ENCODE results near the gene NHERF2. TPM values are rescaled to one million over a fixed set of nuclear protein-coding genes. Genes with fewer than 3 reads are reported as not detected.
A peak's percentile ranks its signal among the peaks of the same experiment; 100 is the strongest.

The NHERF2 gene
- total and polyA plus RNA-seq, 7 experiments from 2014 or later: 0.33 to 3.8 (median 3.5) TPM

GRCh38 chr16:2075631-2076030 lies 48.9 kb downstream of the NHERF2 start:
- Mint-ChIP-seq H3K27me3 (no peaks in the 10 kb centered on the region), H3K4me3 (no peak overlapping the region), H3K36me3 (peaks cover 0 to 20% (median 0%) of the 10 kb centered on the region in 5 donors), H3K27ac (no peak overlapping the region), H3K4me1 (no peaks in the 10 kb centered on the region), H3K9me3 (peaks cover 0 to 1% (median 0%) of the 10 kb centered on the region in 11 donors)
- no peak overlapping the region for H3K27ac ChIP-seq (ENCODE audit: low read depth, low read length)
- DNase-seq: no peak
- no peaks in the 10 kb centered on the region for H3K9me3 ChIP-seq (ENCODE audit: control insufficient read depth in 2 of 3, low read length in 3 of 3)
- POLR2A ChIA-PET: no interaction called here
- ATAC-seq: no peak
- intact Hi-C loops (cut with micrococcal nuclease): no loop called here
- no peak overlapping the region for H3K4me3 ChIP-seq (ENCODE audit: low read length)
- CTCF ChIA-PET: no interaction called here
- H3K36me3 ChIP-seq (ENCODE audit: control insufficient read depth in 2 of 3, insufficient read depth in 3 of 3, low read length in 3 of 3): peaks cover 0 to 95% (median 15%) of the 10 kb centered on the region in 3 experiments
- H3K27me3 ChIP-seq (ENCODE audit: control insufficient read depth in 2 of 2, insufficient read depth in 2 of 2, low read length in 2 of 2): no peaks in the 10 kb centered on the region
- no peaks in the 10 kb centered on the region for H3K4me1 ChIP-seq (ENCODE audit: control insufficient read depth in 2 of 2, insufficient read depth in 2 of 2, low read length in 2 of 2)

GRCh38 chr16:2076072-2076865 lies 49.6 kb downstream of the NHERF2 start:
- intact Hi-C loops (cut with micrococcal nuclease): no loop called here
- no peaks in the 10 kb centered on the region for H3K27me3 ChIP-seq (ENCODE audit: control insufficient read depth in 2 of 2, insufficient read depth in 2 of 2, low read length in 2 of 2)
- H3K9me3 ChIP-seq (ENCODE audit: control insufficient read depth in 2 of 3, low read length in 3 of 3): no peaks in the 10 kb centered on the region
- peaks cover 0 to 95% (median 15%) of the 10 kb centered on the region in 3 experiments for H3K36me3 ChIP-seq (ENCODE audit: control insufficient read depth in 2 of 3, insufficient read depth in 3 of 3, low read length in 3 of 3)
- ATAC-seq (no peak), DNase-seq (no peak)
- ChIA-PET CTCF (no interaction called here), POLR2A (no interaction called here)
- Mint-ChIP-seq H3K4me3 (no peak overlapping the region), H3K27me3 (no peaks in the 10 kb centered on the region), H3K9me3 (no peaks in the 10 kb centered on the region), H3K36me3 (peaks cover 0 to 20% (median 0%) of the 10 kb centered on the region in 5 donors), H3K27ac (no peak overlapping the region), H3K4me1 (no peaks in the 10 kb centered on the region)
- H3K4me1 ChIP-seq (ENCODE audit: control insufficient read depth in 2 of 2, insufficient read depth in 2 of 2, low read length in 2 of 2): no peaks in the 10 kb centered on the region
- no peak overlapping the region for H3K27ac ChIP-seq (ENCODE audit: low read depth, low read length)
- no peak overlapping the region for H3K4me3 ChIP-seq (ENCODE audit: low read length)

GRCh38 chr16:2077016-2077415 lies 50.3 kb downstream of the NHERF2 start:
- Mint-ChIP-seq H3K27ac (peak overlapping the region in 1 of 9 donors; percentile 68), H3K4me3 (no peak overlapping the region), H3K27me3 (no peaks in the 10 kb centered on the region), H3K4me1 (no peaks in the 10 kb centered on the region), H3K9me3 (no peaks in the 10 kb centered on the region), H3K36me3 (peaks cover 0 to 19% (median 0%) of the 10 kb centered on the region in 5 donors)
- Histone ChIP-seq H3K27ac (ENCODE audit: low read depth, low read length) (no peak overlapping the region), H3K4me3 (ENCODE audit: low read length) (no peak overlapping the region), H3K36me3 (ENCODE audit: control insufficient read depth in 2 of 3, insufficient read depth in 3 of 3, low read length in 3 of 3) (peaks cover 0 to 95% (median 15%) of the 10 kb centered on the region in 3 experiments), H3K9me3 (ENCODE audit: control insufficient read depth in 2 of 3, low read length in 3 of 3) (no peaks in the 10 kb centered on the region), H3K4me1 (ENCODE audit: control insufficient read depth in 2 of 2, insufficient read depth in 2 of 2, low read length in 2 of 2) (no peaks in the 10 kb centered on the region), H3K27me3 (ENCODE audit: control insufficient read depth in 2 of 2, insufficient read depth in 2 of 2, low read length in 2 of 2) (no peaks in the 10 kb centered on the region)
- ATAC-seq (no peak), DNase-seq (no peak)
- POLR2A ChIA-PET: no interaction called here
- CTCF ChIA-PET: no interaction called here
- intact Hi-C loops (cut with micrococcal nuclease): no loop called here

GRCh38 chr16:2077696-2078095 lies 51.0 kb downstream of the NHERF2 start:
- Mint-ChIP-seq H3K36me3 (peaks cover 0 to 19% (median 0%) of the 10 kb centered on the region in 5 donors), H3K4me3 (no peak overlapping the region), H3K4me1 (no peaks in the 10 kb centered on the region), H3K27ac (no peak overlapping the region), H3K27me3 (no peaks in the 10 kb centered on the region), H3K9me3 (no peaks in the 10 kb centered on the region)
- no peaks in the 10 kb centered on the region for H3K4me1 ChIP-seq (ENCODE audit: control insufficient read depth in 2 of 2, insufficient read depth in 2 of 2, low read length in 2 of 2)
- no peak overlapping the region for H3K27ac ChIP-seq (ENCODE audit: low read depth, low read length)
- ChIA-PET POLR2A (no interaction called here), CTCF (no interaction called here)
- no peak for ATAC-seq
- H3K36me3 ChIP-seq (ENCODE audit: control insufficient read depth in 2 of 3, insufficient read depth in 3 of 3, low read length in 3 of 3): peaks cover 0 to 95% (median 14%) of the 10 kb centered on the region in 3 experiments
- no peak overlapping the region for H3K4me3 ChIP-seq (ENCODE audit: low read length)
- no peaks in the 10 kb centered on the region for H3K27me3 ChIP-seq (ENCODE audit: control insufficient read depth in 2 of 2, insufficient read depth in 2 of 2, low read length in 2 of 2)
- DNase-seq: no peak
- intact Hi-C loops (cut with micrococcal nuclease): no loop called here
- H3K9me3 ChIP-seq (ENCODE audit: control insufficient read depth in 2 of 3, low read length in 3 of 3): no peaks in the 10 kb centered on the region

- Histone ChIP-seq H3K27me3 (ENCODE audit: control insufficient read depth in 2 of 2, insufficient read depth in 2 of 2, low read length in 2 of 2) (no peaks in the 10 kb centered on the region), H3K9me3 (ENCODE audit: control insufficient read depth in 2 of 3, low read length in 3 of 3) (no peaks in the 10 kb centered on the region), H3K36me3 (ENCODE audit: control insufficient read depth in 2 of 3, insufficient read depth in 3 of 3, low read length in 3 of 3) (peaks cover 0 to 95% (median 10%) of the 10 kb centered on the region in 3 experiments), H3K4me1 (ENCODE audit: control insufficient read depth in 2 of 2, insufficient read depth in 2 of 2, low read length in 2 of 2) (no peaks in the 10 kb centered on the region), H3K4me3 (ENCODE audit: low read length) (no peak overlapping the region), H3K27ac (ENCODE audit: low read depth, low read length) (no peak overlapping the region)
- H3K4me1 Mint-ChIP-seq: peaks cover 0 to 2% (median 0%) of the 10 kb centered on the region in 7 donors
- H3K36me3 Mint-ChIP-seq: peaks cover 0 to 19% (median 0%) of the 10 kb centered on the region in 5 donors
- H3K27ac Mint-ChIP-seq: no peak overlapping the region
- ChIA-PET CTCF (no interaction called here), POLR2A (no interaction called here)
- no peaks in the 10 kb centered on the region for H3K27me3 Mint-ChIP-seq
- ATAC-seq (no peak), DNase-seq (no peak)
- H3K4me3 Mint-ChIP-seq: no peak overlapping the region
- H3K9me3 Mint-ChIP-seq: no peaks in the 10 kb centered on the region
- intact Hi-C loops (cut with micrococcal nuclease): no loop called here
Measured at GRCh38 chr16:2078096-2078495, 51.4 kb downstream of the NHERF2 start.

- Mint-ChIP-seq H3K4me1 (peaks cover 0 to 2% (median 0%) of the 10 kb centered on the region in 7 donors), H3K27me3 (no peaks in the 10 kb centered on the region), H3K9me3 (no peaks in the 10 kb centered on the region), H3K36me3 (peaks cover 0 to 16% (median 0%) of the 10 kb centered on the region in 5 donors), H3K4me3 (no peak overlapping the region), H3K27ac (no peak overlapping the region)
- POLR2A ChIA-PET: no interaction called here
- CTCF ChIA-PET: no interaction called here
- H3K4me1 ChIP-seq (ENCODE audit: control insufficient read depth in 2 of 2, insufficient read depth in 2 of 2, low read length in 2 of 2): no peaks in the 10 kb centered on the region
- H3K36me3 ChIP-seq (ENCODE audit: control insufficient read depth in 2 of 3, insufficient read depth in 3 of 3, low read length in 3 of 3): peaks cover 0 to 95% (median 8%) of the 10 kb centered on the region in 3 experiments
- H3K27me3 ChIP-seq (ENCODE audit: control insufficient read depth in 2 of 2, insufficient read depth in 2 of 2, low read length in 2 of 2): no peaks in the 10 kb centered on the region
- intact Hi-C loops (cut with micrococcal nuclease): no loop called here
- no peaks in the 10 kb centered on the region for H3K9me3 ChIP-seq (ENCODE audit: control insufficient read depth in 2 of 3, low read length in 3 of 3)
- H3K27ac ChIP-seq (ENCODE audit: low read depth, low read length): no peak overlapping the region
- no peak overlapping the region for H3K4me3 ChIP-seq (ENCODE audit: low read length)
- DNase-seq (no peak), ATAC-seq (no peak)
Measured at GRCh38 chr16:2078691-2079090, 52.0 kb downstream of the NHERF2 start.

- Histone ChIP-seq H3K4me3 (ENCODE audit: low read length) (no peak overlapping the region), H3K4me1 (ENCODE audit: control insufficient read depth in 2 of 2, insufficient read depth in 2 of 2, low read length in 2 of 2) (no peaks in the 10 kb centered on the region), H3K36me3 (ENCODE audit: control insufficient read depth in 2 of 3, insufficient read depth in 3 of 3, low read length in 3 of 3) (peaks cover 0 to 95% (median 6%) of the 10 kb centered on the region in 3 experiments), H3K9me3 (ENCODE audit: control insufficient read depth in 2 of 3, low read length in 3 of 3) (no peaks in the 10 kb centered on the region), H3K27ac (ENCODE audit: low read depth, low read length) (no peak overlapping the region), H3K27me3 (ENCODE audit: control insufficient read depth in 2 of 2, insufficient read depth in 2 of 2, low read length in 2 of 2) (no peaks in the 10 kb centered on the region)
- H3K36me3 Mint-ChIP-seq: peaks cover 0 to 16% (median 0%) of the 10 kb centered on the region in 5 donors
- H3K4me1 Mint-ChIP-seq: peaks cover 0 to 2% (median 0%) of the 10 kb centered on the region in 7 donors
- H3K9me3 Mint-ChIP-seq: no peaks in the 10 kb centered on the region
- ATAC-seq (no peak), DNase-seq (no peak)
- ChIA-PET POLR2A (no interaction called here), CTCF (interaction anchor here (0.5 kb wide), 1 partner anchor 49 kb away, joined by 5 read pairs; no protein-coding TSS in a partner anchor)
- no peak overlapping the region for H3K4me3 Mint-ChIP-seq
- intact Hi-C loops (cut with micrococcal nuclease): no loop called here
- H3K27me3 Mint-ChIP-seq: no peaks in the 10 kb centered on the region
- no peak overlapping the region for H3K27ac Mint-ChIP-seq
Measured at GRCh38 chr16:2079311-2079800, 52.7 kb downstream of the NHERF2 start.
